ENCODE data around the gene EXOC2.

Gene EXOC2

GRCh38 chr6:582370-582769 lies 110.6 kb downstream of the EXOC2 start:
- Histone ChIP-seq H3K4me1 (no peaks in the 10 kb centered on the region), H3K27me3 (no peaks in the 10 kb centered on the region), H3K9me3 (no peaks in the 10 kb centered on the region), H3K27ac (no peak overlapping the region), H3K4me3 (no peak overlapping the region), H3K36me3 (no peaks in the 10 kb centered on the region)
- TF ChIP-seq, protein P1, sequence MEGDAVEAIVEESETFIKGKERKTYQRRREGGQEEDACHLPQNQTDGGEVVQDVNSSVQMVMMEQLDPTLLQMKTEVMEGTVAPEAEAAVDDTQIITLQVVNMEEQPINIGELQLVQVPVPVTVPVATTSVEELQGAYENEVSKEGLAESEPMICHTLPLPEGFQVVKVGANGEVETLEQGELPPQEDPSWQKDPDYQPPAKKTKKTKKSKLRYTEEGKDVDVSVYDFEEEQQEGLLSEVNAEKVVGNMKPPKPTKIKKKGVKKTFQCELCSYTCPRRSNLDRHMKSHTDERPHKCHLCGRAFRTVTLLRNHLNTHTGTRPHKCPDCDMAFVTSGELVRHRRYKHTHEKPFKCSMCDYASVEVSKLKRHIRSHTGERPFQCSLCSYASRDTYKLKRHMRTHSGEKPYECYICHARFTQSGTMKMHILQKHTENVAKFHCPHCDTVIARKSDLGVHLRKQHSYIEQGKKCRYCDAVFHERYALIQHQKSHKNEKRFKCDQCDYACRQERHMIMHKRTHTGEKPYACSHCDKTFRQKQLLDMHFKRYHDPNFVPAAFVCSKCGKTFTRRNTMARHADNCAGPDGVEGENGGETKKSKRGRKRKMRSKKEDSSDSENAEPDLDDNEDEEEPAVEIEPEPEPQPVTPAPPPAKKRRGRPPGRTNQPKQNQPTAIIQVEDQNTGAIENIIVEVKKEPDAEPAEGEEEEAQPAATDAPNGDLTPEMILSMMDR (IDR thresholded peaks at IDR 0.05), result no peak
- intact Hi-C loops (cut with DNase I; ENCODE audit: low total_unique reads), result no loop called here
- DNase-seq, result no peak

GRCh38 chr6:579339-579738 lies 113.6 kb downstream of the EXOC2 start:
- Histone ChIP-seq H3K27ac (no peak overlapping the region), H3K27me3 (no peaks in the 10 kb centered on the region), H3K4me3 (no peak overlapping the region), H3K4me1 (no peaks in the 10 kb centered on the region), H3K9me3 (no peaks in the 10 kb centered on the region), H3K36me3 (peaks cover 9 to 10% (median 10%) of the 10 kb centered on the region in 3 donors)
- no peak for DNase-seq
- intact Hi-C loops (cut with DNase I; ENCODE audit: low total_unique reads), result no loop called here
- TF ChIP-seq, protein P1 (IDR thresholded peaks at IDR 0.05), result no peak

- intact Hi-C loops (cut with DNase I; ENCODE audit: low total_unique reads), result no loop called here
- Histone ChIP-seq H3K27me3 (no peaks in the 10 kb centered on the region), H3K27ac (no peak overlapping the region), H3K9me3 (no peaks in the 10 kb centered on the region), H3K4me1 (no peaks in the 10 kb centered on the region), H3K4me3 (no peak overlapping the region), H3K36me3 (peaks cover 24 to 48% (median 36%) of the 10 kb centered on the region in 3 donors)
- no peak for DNase-seq
- TF ChIP-seq, protein P1 (IDR thresholded peaks at IDR 0.05), result no peak
Observed at GRCh38 chr6:572596-573265, 120.2 kb downstream of the EXOC2 start.

DNA sequence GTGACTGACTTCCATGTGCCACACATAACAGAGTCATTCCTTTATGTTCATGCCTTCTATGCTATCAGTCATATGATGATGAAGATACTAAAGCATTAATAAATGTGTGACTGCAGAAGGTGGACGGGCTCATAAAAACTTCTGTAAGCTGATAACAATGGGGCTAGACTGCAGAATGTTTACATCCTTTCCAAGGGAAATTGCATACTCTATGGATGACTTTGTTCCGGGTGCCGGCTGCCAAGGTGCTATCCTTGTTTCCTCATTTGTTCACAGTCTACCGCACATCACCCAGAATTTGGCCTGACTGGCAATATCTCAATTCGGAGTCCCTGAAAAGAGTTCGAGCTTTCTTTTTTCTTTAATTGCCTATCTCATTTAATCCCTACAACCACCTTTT lies 121.0 kb downstream of the EXOC2 start:
- H3K36me3 ChIP-seq, result peaks cover 24 to 56% (median 36%) of the 10 kb centered on the region in 3 donors
- intact Hi-C loops (cut with DNase I; ENCODE audit: low total_unique reads), result no loop called here
- H3K4me1 ChIP-seq, result no peaks in the 10 kb centered on the region
- H3K9me3 ChIP-seq, result no peaks in the 10 kb centered on the region
- no peak for DNase-seq
- H3K27ac ChIP-seq, result no peak overlapping the region
- no peaks in the 10 kb centered on the region for H3K27me3 ChIP-seq
- H3K4me3 ChIP-seq, result no peak overlapping the region
- TF ChIP-seq, protein P1 (IDR thresholded peaks at IDR 0.05), result no peak

DNA sequence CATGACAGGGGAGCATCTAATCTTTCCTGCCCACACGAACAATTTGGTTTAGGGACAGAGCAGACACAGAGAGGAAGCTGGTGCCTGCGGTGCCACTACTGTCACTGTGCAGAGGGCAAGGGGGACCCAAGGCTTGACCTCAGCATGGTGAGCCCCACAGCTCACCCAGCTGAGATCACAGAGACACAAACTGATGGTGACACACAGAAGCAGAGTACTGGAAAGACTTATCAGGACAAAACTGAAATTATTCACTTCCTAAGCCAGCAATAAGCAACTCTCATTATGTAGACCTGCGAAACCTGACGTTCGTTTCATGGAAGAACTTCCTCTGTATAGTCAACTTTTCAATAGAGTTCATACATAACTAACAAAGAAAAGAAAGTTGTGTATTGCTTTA lies 122.1 kb downstream of the EXOC2 start:
- Histone ChIP-seq H3K4me3 (no peak overlapping the region), H3K9me3 (no peaks in the 10 kb centered on the region), H3K27ac (no peak overlapping the region), H3K27me3 (no peaks in the 10 kb centered on the region), H3K36me3 (peaks cover 27 to 54% (median 36%) of the 10 kb centered on the region in 3 donors), H3K4me1 (no peaks in the 10 kb centered on the region)
- TF ChIP-seq, protein P1 (IDR thresholded peaks at IDR 0.05), result no peak
- intact Hi-C loops (cut with DNase I; ENCODE audit: low total_unique reads), result no loop called here
- DNase-seq, result no peak
